ENCODE results near the gene SNX33.
"Not testable (repeated sequence)": the region's sequence is repeated elsewhere in the genome, so short reads cannot be mapped to it uniquely, and the experiment has no call there.

SNX33 gene

GRCh38 chr15:75620058-75620820 is 27.5 kb upstream of the SNX33 start:
- H3K4me3 ChIP-seq (ENCODE audit: low read depth, low read length): peak overlapping the region; percentile 36
- no peak for TF ChIP-seq CTCF (IDR thresholded peaks at IDR 0.05; ENCODE audit: low read depth, low read length)

GRCh38 chr15:75620841-75621391 is 26.8 kb upstream of the SNX33 start:
- 0 out of 2 replicates have a peak, but pooled peaks have one; percentile 7 for TF ChIP-seq CTCF (IDR thresholded peaks at IDR 0.05; ENCODE audit: low read depth, low read length)
- peak overlapping the region; percentile 36 for H3K4me3 ChIP-seq (ENCODE audit: low read depth, low read length)

- TF ChIP-seq CTCF (IDR thresholded peaks at IDR 0.05; ENCODE audit: low read depth, low read length): no peak
- no peak overlapping the region for H3K4me3 ChIP-seq (ENCODE audit: low read depth, low read length)
Measured at GRCh38 chr15:75622505-75622904, 25.2 kb upstream of the SNX33 start.

DNA sequence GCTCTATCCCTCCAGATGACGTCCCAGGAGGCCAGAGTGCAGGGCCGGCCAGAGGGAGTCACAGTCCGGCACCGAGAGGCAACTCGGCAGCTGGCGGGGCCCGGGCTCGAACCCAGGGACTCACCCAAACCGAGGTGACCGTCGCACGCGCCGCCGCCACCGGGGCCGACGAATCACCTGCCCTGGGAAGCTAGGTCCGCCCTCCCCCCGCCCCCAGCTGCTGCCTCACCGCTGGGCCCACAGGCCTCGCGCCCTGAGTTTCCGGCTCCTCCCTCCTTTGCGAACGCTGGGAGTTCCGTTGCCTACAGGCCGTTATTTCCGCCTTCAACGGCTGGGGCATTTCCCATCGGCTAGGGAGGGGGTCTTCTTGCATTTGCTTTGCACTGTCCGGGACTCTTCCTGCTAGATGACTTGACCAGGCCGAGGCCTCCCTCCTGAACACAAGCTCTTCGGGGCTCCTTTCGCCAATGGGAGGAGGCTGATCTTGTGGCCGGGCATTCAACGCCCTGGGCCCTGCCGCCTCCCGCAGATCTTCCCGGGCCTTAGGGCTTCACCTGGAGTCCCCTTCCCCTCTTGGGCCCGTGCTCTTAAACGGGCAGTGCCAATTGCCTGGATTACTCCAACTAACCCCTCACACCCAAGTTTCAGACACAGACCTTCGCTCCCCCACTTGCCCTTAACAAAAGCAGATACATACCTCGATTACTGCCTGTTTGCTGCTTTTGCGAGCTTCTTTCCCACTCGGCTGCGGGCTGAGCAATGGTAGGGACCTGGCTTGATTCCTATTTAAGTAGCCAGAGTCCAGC is 22.0 kb upstream of the SNX33 start, which contains the start of gene SNUPN:
Gene SNUPN (minus strand): TSS at position 184 of the 806 bp plus-strand sequence. CDS start 4,674 bp downstream, outside the sequence.
- TF ChIP-seq CTCF (IDR thresholded peaks at IDR 0.05; ENCODE audit: low read depth, low read length): no peak
- peak within 1 kb of the TSS; percentile 86 for H3K4me3 ChIP-seq (ENCODE audit: low read depth, low read length)

DNA sequence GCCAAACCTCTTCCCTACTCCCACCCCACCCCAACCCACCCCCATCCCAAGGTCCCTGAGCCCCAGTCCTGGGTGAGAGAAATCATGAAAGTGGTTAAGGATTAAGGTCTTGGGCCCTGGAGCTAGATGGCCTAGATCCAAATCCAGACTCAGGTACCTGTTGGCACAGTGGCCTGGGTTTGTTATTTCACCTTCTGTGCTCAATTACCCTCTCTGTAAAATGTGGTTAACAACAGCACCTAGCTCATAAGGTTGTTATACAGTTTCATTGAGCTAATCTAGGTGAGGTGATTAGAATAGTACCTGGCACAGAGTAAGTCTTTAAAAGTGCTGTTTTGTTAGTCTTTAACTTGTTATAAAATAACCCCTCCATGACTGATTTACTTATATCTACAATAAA is 15.8 kb upstream of the SNX33 start:
- no peak for TF ChIP-seq CTCF (IDR thresholded peaks at IDR 0.05; ENCODE audit: low read depth, low read length)
- H3K4me3 ChIP-seq (ENCODE audit: low read depth, low read length): no peak overlapping the region

DNA sequence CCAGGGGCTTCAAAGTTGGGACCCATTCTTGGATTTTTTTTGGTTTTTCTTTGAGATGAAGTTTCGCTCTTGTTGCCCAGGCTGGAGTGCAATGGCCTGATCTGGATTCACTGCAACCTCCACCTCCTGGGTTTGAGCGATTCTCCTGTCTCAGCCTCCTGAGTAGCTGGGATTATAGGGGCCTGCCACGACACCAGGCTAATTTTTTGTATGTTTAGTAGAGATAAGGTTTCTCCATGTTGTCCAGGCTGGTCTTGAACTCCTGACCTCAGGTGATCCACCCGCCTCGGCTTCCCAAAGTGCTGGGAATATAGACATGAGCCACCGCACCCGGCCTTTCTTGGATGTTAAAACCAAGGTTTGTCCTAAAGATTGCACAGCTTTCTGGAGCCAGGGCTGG is 13.8 kb upstream of the SNX33 start:
- not testable (repeated sequence) for H3K4me3 ChIP-seq (ENCODE audit: low read depth, low read length)

GRCh38 chr15:75636026-75636425 is 11.7 kb upstream of the SNX33 start:
- H3K4me3 ChIP-seq (ENCODE audit: low read depth, low read length): no peak overlapping the region
- no peak for TF ChIP-seq CTCF (IDR thresholded peaks at IDR 0.05; ENCODE audit: low read depth, low read length)
